Neural progenitor cell (in vitro differentiated cells): ENCODE results near the gene RALGDS. TPM values are rescaled to one million over a fixed set of nuclear protein-coding genes. Genes with fewer than 3 reads are reported as not detected.

Experiments used
- DNase-seq: peaks from one replicate; pipeline ENCODE4 v3.0.0-alpha.2; 2016; ENCODE audit warnings: low spot score
- H2AFZ ChIP-seq: fragments of 200-600 bp; sonication (generic); replicated peaks from 2 replicates; pipeline ENCODE4 v1.6.1; 2016; ENCODE audit warnings: antibody characterized with exemption
- H3F3A ChIP-seq: fragments of 200-600 bp; sonication (generic); 2 replicates; pipeline ENCODE4 v1.6.1; 2016; ENCODE audit warnings: antibody characterized with exemption, low read depth
- H3K27ac ChIP-seq: fragments of 200-600 bp; sonication (generic); 2 replicates; pipeline ENCODE4 v1.5.1; 2016; ENCODE audit warnings: mild to moderate bottlenecking
- H3K27me3 ChIP-seq: fragments of 200-600 bp; sonication (generic); 2 replicates; pipeline ENCODE4 v1.6.1; 2016; ENCODE audit warnings: mild to moderate bottlenecking, moderate library complexity
- H3K36me3 ChIP-seq: fragments of 200-600 bp; sonication (generic); 2 replicates; pipeline ENCODE4 v1.5.1; 2016
- H3K4me1 ChIP-seq: fragments of 200-600 bp; sonication (generic); 2 replicates; pipeline ENCODE4 v1.6.1; 2016; ENCODE audit warnings: mixed run types
- H3K4me2 ChIP-seq: fragments of 200-600 bp; sonication (generic); 2 replicates; pipeline ENCODE4 v1.6.1; 2016
- H3K4me3 ChIP-seq: fragments of 200-600 bp; sonication (generic); 2 replicates; pipeline ENCODE4 v1.5.1; 2016
- H3K79me2 ChIP-seq: fragments of 200-600 bp; sonication (generic); 2 replicates; pipeline ENCODE4 v1.6.1; 2016; ENCODE audit warnings: low read depth
- H3K9ac ChIP-seq: fragments of 200-600 bp; sonication (generic); 2 replicates; pipeline ENCODE4 v1.6.1; 2016
- H3K9me3 ChIP-seq: fragments of 200-600 bp; sonication (generic); 2 replicates; pipeline ENCODE4 v1.5.1; 2016; ENCODE audit warnings: low read depth
- H4K20me1 ChIP-seq: fragments of 200-600 bp; sonication (generic); 2 replicates; pipeline ENCODE4 v1.6.1; 2016; ENCODE audit warnings: low read depth
- H3K27ac Mint-ChIP-seq: 3 replicates; pipeline ENCODE4 v1.8.0; 2021; ENCODE audit warnings: mixed read lengths
- H3K27me3 Mint-ChIP-seq: 2 replicates; pipeline ENCODE4 v1.8.0; 2022; ENCODE audit warnings: low read depth, mild to moderate bottlenecking, inconsistent platforms, moderate library complexity, mixed read lengths; ENCODE audit not compliant: insufficient read depth
- H3K36me3 Mint-ChIP-seq: 3 replicates; pipeline ENCODE4 v1.8.0; 2021; ENCODE audit warnings: mixed read lengths
- H3K4me1 Mint-ChIP-seq: 3 replicates; pipeline ENCODE4 v1.8.0; 2021; ENCODE audit warnings: mixed read lengths
- H3K4me3 Mint-ChIP-seq: 3 replicates; pipeline ENCODE4 v1.8.0; 2021; ENCODE audit warnings: mild to moderate bottlenecking, moderate library complexity, mixed read lengths
- H3K9me3 Mint-ChIP-seq: 3 replicates; pipeline ENCODE4 v1.8.0; 2020; ENCODE audit warnings: mixed read lengths
- CTCF ChIP-seq: fragments of 200-600 bp; sonication (generic); IDR thresholded peaks from 2 replicates; pipeline ENCODE4 v1.5.1; 2017; ENCODE audit warnings: antibody characterized with exemption, mild to moderate bottlenecking
- EZH2 ChIP-seq: fragments of 200-600 bp; sonication (generic); IDR thresholded peaks from 2 replicates; pipeline ENCODE4 v1.6.1; 2017; ENCODE audit warnings: antibody characterized with exemption, mild to moderate bottlenecking, moderate library complexity
- EZH2phosphoT487 ChIP-seq: fragments of 200-600 bp; sonication (generic); IDR thresholded peaks from 2 replicates; pipeline ENCODE4 v1.6.1; 2017; ENCODE audit warnings: antibody characterized with exemption
- total RNA-seq: library from RNA; depleted of rRNA; stranded (reverse); fragments of >200 nt; gene quantifications from 2 replicates; pipeline ENCODE4 v1.2.3, GENCODE V29; 2015; ENCODE audit warnings: low replicate concordance

The RALGDS gene
- total RNA-seq, 1 donor from 2014 or later: 24.1 TPM

GRCh38 chr9:133168432-133168831, 47.4 kb upstream of the RALGDS start:
- Mint-ChIP-seq H3K36me3 (no peaks in the 10 kb centered on the region), H3K27me3 (peaks cover 2% of the 10 kb centered on the region), H3K4me3 (no peak overlapping the region), H3K27ac (no peak overlapping the region), H3K4me1 (peaks cover 4% of the 10 kb centered on the region), H3K9me3 (no peaks in the 10 kb centered on the region)
- Histone ChIP-seq H3K36me3 (no peaks in the 10 kb centered on the region), H4K20me1 (no peaks in the 10 kb centered on the region), H3K4me3 (no peak overlapping the region), H3K4me1 (peaks cover under 1% of the 10 kb centered on the region), H3K9me3 (no peaks in the 10 kb centered on the region), H3K79me2 (no peaks in the 10 kb centered on the region), H2AFZ (no peak overlapping the region), H3K27ac (no peak overlapping the region), H3K9ac (no peak overlapping the region), H3K4me2 (no peak overlapping the region), H3K27me3 (peaks cover 23% of the 10 kb centered on the region), H3F3A (no peaks in the 10 kb centered on the region)
- no peak for TF ChIP-seq EZH2
- no peak for TF ChIP-seq CTCF
- TF ChIP-seq EZH2phosphoT487: no peak
- no peak for DNase-seq

GRCh38 chr9:133167769-133168168, 46.7 kb upstream of the RALGDS start:
- peaks cover 4% of the 10 kb centered on the region for H3K4me1 Mint-ChIP-seq
- Histone ChIP-seq H3K4me3 (no peak overlapping the region), H3K27me3 (peaks cover 30% of the 10 kb centered on the region), H3K36me3 (no peaks in the 10 kb centered on the region), H3K4me1 (peaks cover 6% of the 10 kb centered on the region), H3K9ac (no peak overlapping the region), H3K79me2 (no peaks in the 10 kb centered on the region), H2AFZ (no peak overlapping the region), H3K4me2 (no peak overlapping the region), H3F3A (peaks cover 4% of the 10 kb centered on the region), H3K9me3 (no peaks in the 10 kb centered on the region), H3K27ac (no peak overlapping the region), H4K20me1 (no peaks in the 10 kb centered on the region)
- H3K27me3 Mint-ChIP-seq: peaks cover 2% of the 10 kb centered on the region
- H3K36me3 Mint-ChIP-seq: no peaks in the 10 kb centered on the region
- no peaks in the 10 kb centered on the region for H3K9me3 Mint-ChIP-seq
- H3K4me3 Mint-ChIP-seq: no peak overlapping the region
- no peak for DNase-seq
- no peak for TF ChIP-seq EZH2phosphoT487
- no peak for TF ChIP-seq EZH2
- TF ChIP-seq CTCF: no peak
- H3K27ac Mint-ChIP-seq: no peak overlapping the region

GRCh38 chr9:133167096-133167730, 46.2 kb upstream of the RALGDS start:
- H4K20me1 ChIP-seq: no peaks in the 10 kb centered on the region
- H3K27ac ChIP-seq: no peak overlapping the region
- Mint-ChIP-seq H3K27me3 (peaks cover 2% of the 10 kb centered on the region), H3K27ac (no peak overlapping the region), H3K4me1 (peaks cover 4% of the 10 kb centered on the region), H3K36me3 (no peaks in the 10 kb centered on the region), H3K9me3 (no peaks in the 10 kb centered on the region), H3K4me3 (no peak overlapping the region)
- peaks cover 4% of the 10 kb centered on the region for H3F3A ChIP-seq
- no peak overlapping the region for H3K4me3 ChIP-seq
- TF ChIP-seq EZH2 (no peak), EZH2phosphoT487 (no peak), CTCF (no peak)
- no peak overlapping the region for H3K9ac ChIP-seq
- H3K4me1 ChIP-seq: peaks cover 6% of the 10 kb centered on the region
- no peaks in the 10 kb centered on the region for H3K79me2 ChIP-seq
- no peaks in the 10 kb centered on the region for H3K9me3 ChIP-seq
- no peak for DNase-seq
- H3K27me3 ChIP-seq: peaks cover 36% of the 10 kb centered on the region
- H3K36me3 ChIP-seq: no peaks in the 10 kb centered on the region
- H2AFZ ChIP-seq: no peak overlapping the region
- no peak overlapping the region for H3K4me2 ChIP-seq
